ENCODE results near the gene ORAI2. TPM values are rescaled to one million over a fixed set of nuclear protein-coding genes. Genes with fewer than 3 reads are reported as not detected.
"Not testable (repeated sequence)": the region's sequence is repeated elsewhere in the genome, so short reads cannot be mapped to it uniquely, and the experiment has no call there.

ORAI2 gene
- polyA plus RNA-seq, 6 donors from 2014 or later = 236 to 340 (median 260) TPM

DNA sequence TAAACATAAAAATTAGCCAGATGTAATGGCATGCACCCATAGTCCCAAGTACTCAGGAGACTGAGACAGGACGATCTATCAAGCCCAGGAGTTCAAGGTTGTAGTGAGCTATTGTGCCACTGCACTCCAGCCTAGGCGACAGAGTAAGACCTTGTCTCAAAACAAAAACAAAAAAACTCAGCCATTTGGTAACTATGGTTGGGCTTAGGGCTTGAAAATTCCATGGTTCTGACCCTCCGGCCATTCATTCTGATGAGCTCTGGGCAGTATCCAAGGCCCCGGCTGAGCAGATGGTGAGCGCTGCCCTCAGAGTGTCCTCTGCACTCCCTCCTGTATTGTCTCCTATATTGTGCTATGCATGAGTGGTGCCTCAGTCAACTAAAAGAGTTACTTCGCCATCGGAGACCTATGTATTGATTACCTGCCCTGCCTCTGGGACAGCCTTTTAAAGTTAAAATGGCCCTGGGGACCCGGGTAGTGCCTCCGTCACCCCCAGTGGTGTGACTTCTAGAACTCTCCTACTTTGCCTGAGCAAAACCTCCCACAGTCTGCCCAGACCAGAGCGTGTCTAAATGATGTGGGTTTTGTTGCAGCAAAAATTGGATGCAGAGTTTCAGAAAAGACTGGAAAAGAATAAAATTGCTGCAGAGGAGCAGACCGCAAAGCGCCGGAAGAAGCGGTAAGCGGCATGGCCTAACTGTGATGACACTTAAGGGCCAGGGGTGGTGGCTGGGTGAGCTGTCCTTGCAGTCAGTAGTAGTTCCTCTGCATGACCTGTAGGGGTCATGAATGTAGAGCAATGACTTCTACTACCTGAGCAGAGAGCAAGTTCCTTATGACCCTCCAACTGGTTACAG lies 29.1 kb upstream of the ORAI2 start:
- Mint-ChIP-seq H3K4me3 (peak overlapping the region in 1 of 8 donors; percentile 42), H3K27me3 (no peaks in the 10 kb centered on the region), H3K9me3 (no peaks in the 10 kb centered on the region), H3K4me1 (peaks cover 19 to 38% (median 29%) of the 10 kb centered on the region in 3 donors), H3K27ac (peak overlapping the region in 4 of 6 donors; percentile 14 to 87 (median 46)), H3K36me3 (peaks cover 0 to 16% of the 10 kb centered on the region in 2 donors)
- ATAC-seq (ENCODE audit: low read depth in 2 of 2) = peak; percentile 71 to 80
- peak; percentile 73 for DNase-seq

DNA sequence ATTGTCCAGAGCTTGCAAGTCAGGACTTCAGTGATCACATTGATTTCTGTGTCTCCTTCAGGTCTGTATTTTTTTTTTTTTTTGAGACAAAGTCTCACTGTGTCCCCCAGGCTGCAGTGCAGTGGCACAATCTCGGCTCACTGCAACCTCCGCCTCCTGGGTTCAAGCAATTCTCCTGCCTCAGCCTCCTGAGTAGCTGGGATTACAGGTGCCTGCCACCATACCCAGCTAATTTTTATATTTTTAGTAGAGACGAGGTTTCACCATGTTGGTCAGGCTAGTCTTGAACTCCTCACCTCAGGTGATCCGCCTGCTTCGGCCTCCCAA lies 28.6 kb upstream of the ORAI2 start:
- Mint-ChIP-seq H3K4me1 (peaks cover 24 to 43% (median 35%) of the 10 kb centered on the region in 3 donors), H3K36me3 (peaks cover 2 to 20% of the 10 kb centered on the region in 2 donors)
- H3K9me3 Mint-ChIP-seq = not testable (repeated sequence)

DNA sequence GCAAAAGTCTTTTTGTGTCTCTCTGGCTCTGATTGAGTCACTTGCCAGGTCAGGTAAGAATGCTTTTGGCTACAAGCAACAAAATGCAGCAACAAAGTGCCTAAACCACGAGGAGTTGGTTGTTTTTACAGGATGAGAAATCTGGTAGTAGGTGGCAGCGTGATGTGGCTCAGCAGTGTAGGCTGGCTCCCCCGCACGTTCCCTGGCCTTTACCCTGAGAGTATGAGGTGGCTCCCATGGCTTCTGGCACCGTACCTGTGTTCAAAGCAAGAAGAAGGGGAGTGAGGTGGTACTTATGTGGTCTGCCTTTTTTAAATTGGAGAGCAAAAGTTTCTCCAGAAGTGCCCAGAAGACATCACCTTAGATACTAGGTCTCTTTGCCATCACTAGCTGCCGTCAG lies 25.5 kb upstream of the ORAI2 start:
- peaks cover 9 to 20% of the 10 kb centered on the region in 2 donors for H3K36me3 Mint-ChIP-seq
- ATAC-seq (ENCODE audit: low read depth in 2 of 2) (no peak), DNase-seq (no peak)
- peaks cover 23 to 67% (median 49%) of the 10 kb centered on the region in 3 donors for H3K4me1 Mint-ChIP-seq
- H3K27ac Mint-ChIP-seq = peak overlapping the region; percentile 84 to 97 (median 95)
- no peaks in the 10 kb centered on the region for H3K27me3 Mint-ChIP-seq
- peak overlapping the region in 7 of 8 donors; percentile 1 to 66 (median 19) for H3K4me3 Mint-ChIP-seq
- peaks cover 0 to 4% (median 2%) of the 10 kb centered on the region in 7 donors for H3K9me3 Mint-ChIP-seq

More for the DNA sequence above, 28.6 kb upstream of the ORAI2 start:
- H3K27ac Mint-ChIP-seq = peak overlapping the region in 2 of 6 donors; percentile 28 to 75
- H3K4me3 Mint-ChIP-seq; ATAC-seq (ENCODE audit: low read depth in 2 of 2); DNase-seq; H3K27me3 Mint-ChIP-seq: not testable (repeated sequence)

DNA sequence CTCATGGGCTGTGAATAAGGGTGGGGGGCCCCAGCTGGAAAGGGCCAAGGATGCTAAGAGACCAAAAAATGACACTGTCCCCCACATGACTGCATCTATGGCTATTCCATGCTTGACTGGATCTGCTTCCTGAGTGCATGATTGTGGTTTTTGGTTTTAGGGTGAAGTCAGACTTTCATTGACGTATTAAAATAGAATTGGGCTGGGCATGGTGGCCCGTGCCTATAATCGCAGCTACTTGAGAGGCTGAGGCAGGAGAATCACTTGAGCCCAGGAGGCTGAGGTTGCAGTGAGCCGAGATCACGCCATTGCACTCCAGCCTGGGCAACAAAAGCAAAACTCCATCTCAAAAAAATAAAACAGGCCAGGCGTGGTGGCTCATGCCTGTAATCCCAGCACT lies 24.8 kb upstream of the ORAI2 start:
- H3K4me1 Mint-ChIP-seq = peaks cover 23 to 69% (median 52%) of the 10 kb centered on the region in 3 donors
- H3K9me3 Mint-ChIP-seq, H3K27me3 Mint-ChIP-seq: not testable (repeated sequence)
- peak overlapping the region; percentile 1 to 66 (median 34) for H3K4me3 Mint-ChIP-seq
- DNase-seq (peak; percentile 75), ATAC-seq (ENCODE audit: low read depth in 2 of 2) (peak; percentile 79 to 86)
- H3K36me3 Mint-ChIP-seq = peaks cover 9 to 20% of the 10 kb centered on the region in 2 donors
- H3K27ac Mint-ChIP-seq = peak overlapping the region; percentile 84 to 97 (median 95)

DNA sequence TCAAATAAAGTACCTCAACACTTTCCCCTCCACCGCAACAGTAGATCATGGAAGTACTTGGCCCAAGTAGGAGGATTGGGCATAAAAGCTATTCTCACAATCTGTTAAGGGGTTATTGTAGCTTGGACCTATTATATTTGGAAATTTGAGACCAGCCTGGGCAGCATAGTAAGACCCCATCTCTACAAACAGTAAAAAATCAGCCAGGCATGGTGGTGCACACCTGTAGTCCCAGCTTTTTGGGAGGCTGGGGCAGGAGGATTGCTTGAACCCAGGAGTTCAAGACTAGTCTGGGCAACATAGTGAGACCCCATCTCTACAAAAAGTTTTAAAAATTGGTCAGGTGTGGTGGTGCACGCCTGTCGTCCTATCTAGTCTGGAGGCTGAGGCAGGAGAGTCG lies 24.0 kb upstream of the ORAI2 start:
- Mint-ChIP-seq H3K27me3 (no peaks in the 10 kb centered on the region), H3K4me1 (peaks cover 23 to 72% (median 48%) of the 10 kb centered on the region in 3 donors), H3K36me3 (peaks cover 9 to 20% of the 10 kb centered on the region in 2 donors), H3K4me3 (peak overlapping the region in 1 of 8 donors; percentile 61), H3K9me3 (peaks cover 0 to 4% (median 2%) of the 10 kb centered on the region in 7 donors), H3K27ac (peak overlapping the region in 5 of 6 donors; percentile 84 to 97 (median 95))
- DNase-seq = no peak
- ATAC-seq (ENCODE audit: low read depth in 2 of 2) = no peak

DNA sequence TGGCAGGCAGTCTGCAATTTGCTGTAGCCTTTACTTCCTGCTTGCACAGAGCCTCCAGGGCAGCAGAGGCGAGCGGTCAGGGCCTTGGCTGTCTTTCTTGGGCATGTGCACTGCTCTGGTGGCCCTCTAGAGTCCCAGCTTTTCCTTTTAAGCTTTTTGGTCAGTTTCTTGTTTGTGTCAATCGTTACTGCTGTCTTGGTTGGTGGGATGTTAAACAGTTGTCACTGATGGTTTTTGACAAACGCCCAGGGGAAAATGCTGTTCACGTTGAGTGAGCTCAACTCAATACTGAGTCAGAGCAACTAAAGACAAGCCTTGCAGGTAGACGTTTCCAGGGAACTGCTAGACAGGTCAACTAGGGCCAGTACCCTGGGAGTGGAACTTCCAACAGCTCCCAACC lies 23.3 kb upstream of the ORAI2 start:
- peaks cover 19 to 73% (median 47%) of the 10 kb centered on the region in 3 donors for H3K4me1 Mint-ChIP-seq
- H3K27me3 Mint-ChIP-seq = no peaks in the 10 kb centered on the region
- DNase-seq (no peak), ATAC-seq (ENCODE audit: low read depth in 2 of 2) (no peak)
- H3K4me3 Mint-ChIP-seq = peak overlapping the region in 3 of 8 donors; percentile 4 to 23 (median 20)
- H3K9me3 Mint-ChIP-seq = peaks cover 0 to 4% (median 2%) of the 10 kb centered on the region in 7 donors
- H3K36me3 Mint-ChIP-seq = peaks cover 9 to 20% of the 10 kb centered on the region in 2 donors
- H3K27ac Mint-ChIP-seq = peak overlapping the region in 3 of 6 donors; percentile 75 to 87 (median 86)

DNA sequence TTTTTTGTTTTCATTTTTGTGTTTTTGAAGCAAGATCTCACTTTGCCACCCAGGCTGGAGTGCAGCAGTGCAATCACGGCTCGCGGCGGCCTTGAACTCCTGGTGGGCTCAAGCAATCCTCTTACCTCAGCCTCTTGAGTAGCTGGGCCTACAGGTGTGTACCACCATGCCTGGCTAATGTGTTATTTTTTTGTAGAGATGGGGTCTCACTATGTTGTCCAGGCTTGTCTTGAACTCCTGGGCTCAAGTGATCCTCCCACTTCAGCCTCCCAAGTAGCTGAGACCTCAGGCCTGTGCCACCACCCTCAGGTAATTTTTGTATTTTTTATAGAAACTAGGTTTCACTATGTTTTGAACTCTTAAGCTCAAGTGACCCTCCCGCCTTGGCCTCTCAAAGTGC lies 22.5 kb upstream of the ORAI2 start:
- H3K27ac Mint-ChIP-seq = peak overlapping the region in 3 of 6 donors; percentile 19 to 58 (median 56)
- peaks cover 0 to 4% (median 2%) of the 10 kb centered on the region in 7 donors for H3K9me3 Mint-ChIP-seq
- no peaks in the 10 kb centered on the region for H3K27me3 Mint-ChIP-seq
- peaks cover 23 to 77% (median 55%) of the 10 kb centered on the region in 3 donors for H3K4me1 Mint-ChIP-seq
- peaks cover 9 to 20% of the 10 kb centered on the region in 2 donors for H3K36me3 Mint-ChIP-seq
- ATAC-seq (ENCODE audit: low read depth in 2 of 2) = no peak
- H3K4me3 Mint-ChIP-seq = no peak overlapping the region
- no peak for DNase-seq

DNA sequence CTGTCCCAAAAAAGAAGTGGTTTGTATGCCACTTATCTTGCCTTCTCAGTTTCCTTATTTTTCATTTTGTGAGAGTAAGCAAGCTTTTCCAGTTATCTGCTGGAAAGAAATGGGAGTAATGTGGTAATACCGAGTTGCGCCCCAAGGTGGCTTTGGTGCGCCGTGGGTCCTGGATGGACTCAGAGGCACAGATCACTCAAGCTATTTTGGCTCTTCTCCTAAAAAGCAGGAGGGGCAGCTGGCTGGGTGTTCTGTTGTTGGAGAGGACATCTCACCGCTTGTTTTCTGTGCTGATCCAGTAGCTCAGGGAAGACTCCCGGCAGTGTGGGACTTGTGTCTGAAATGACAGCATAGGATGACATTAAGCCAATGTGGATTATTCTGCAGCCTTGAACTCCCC lies 20.8 kb upstream of the ORAI2 start:
- H3K9me3 Mint-ChIP-seq = peaks cover 0 to 4% (median 2%) of the 10 kb centered on the region in 7 donors
- H3K27me3 Mint-ChIP-seq = no peaks in the 10 kb centered on the region
- peak overlapping the region in 1 of 8 donors; percentile 37 for H3K4me3 Mint-ChIP-seq
- DNase-seq (no peak), ATAC-seq (ENCODE audit: low read depth in 2 of 2) (no peak)
- H3K4me1 Mint-ChIP-seq = peaks cover 36 to 90% (median 66%) of the 10 kb centered on the region in 3 donors
- H3K27ac Mint-ChIP-seq = peak overlapping the region in 3 of 6 donors; percentile 32 to 74 (median 41)
- H3K36me3 Mint-ChIP-seq = peaks cover 9 to 19% of the 10 kb centered on the region in 2 donors

DNA sequence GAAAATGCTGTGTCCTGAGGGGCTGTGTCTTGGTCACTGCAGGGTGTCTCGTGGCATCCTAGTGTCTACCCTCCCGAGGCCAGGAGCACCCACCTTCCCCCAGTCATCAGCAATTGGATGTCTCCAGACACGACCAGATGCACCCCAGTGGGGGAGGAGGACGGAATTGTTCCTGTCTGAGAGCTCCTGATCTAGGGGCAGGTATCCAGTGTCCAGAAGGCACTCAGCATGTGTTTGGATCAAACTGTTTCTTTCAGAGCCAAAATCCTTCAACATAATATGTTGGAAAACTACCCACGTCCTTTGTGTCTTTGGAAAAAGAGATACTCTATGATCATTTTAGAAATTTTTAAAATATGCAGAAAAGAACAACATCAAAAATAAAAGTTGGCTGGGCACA lies 20.3 kb upstream of the ORAI2 start:
- H3K27ac Mint-ChIP-seq = peak overlapping the region in 4 of 6 donors; percentile 41 to 74 (median 67)
- no peak for DNase-seq
- ATAC-seq (ENCODE audit: low read depth in 2 of 2) = no peak
- no peaks in the 10 kb centered on the region for H3K27me3 Mint-ChIP-seq
- peaks cover 0 to 4% (median 2%) of the 10 kb centered on the region in 7 donors for H3K9me3 Mint-ChIP-seq
- H3K4me1 Mint-ChIP-seq = peaks cover 35 to 90% (median 66%) of the 10 kb centered on the region in 3 donors
- peak overlapping the region in 1 of 8 donors; percentile 16 for H3K4me3 Mint-ChIP-seq
- peaks cover 9 to 13% of the 10 kb centered on the region in 2 donors for H3K36me3 Mint-ChIP-seq

DNA sequence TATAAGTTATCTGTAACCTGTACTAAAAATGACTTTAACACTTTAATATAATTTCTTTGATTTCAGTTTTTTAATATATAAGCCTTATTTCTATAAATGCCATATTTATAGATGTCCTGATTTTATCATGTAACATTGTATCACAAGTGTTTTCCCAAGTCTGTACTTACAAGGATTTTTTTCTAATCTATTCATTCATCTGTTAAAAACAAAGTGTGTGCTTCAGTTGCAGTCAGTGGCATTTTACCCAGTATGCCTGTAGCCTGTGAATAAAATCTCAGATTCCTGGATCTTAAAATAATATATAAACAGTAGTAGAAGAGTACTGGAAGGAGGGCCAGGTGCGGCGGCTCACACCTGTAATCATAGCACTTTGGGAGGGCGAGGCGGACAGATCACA lies 19.8 kb upstream of the ORAI2 start:
- DNase-seq (no peak), ATAC-seq (ENCODE audit: low read depth in 2 of 2) (no peak)
- no peak overlapping the region for H3K4me3 Mint-ChIP-seq
- peaks cover 34 to 90% (median 66%) of the 10 kb centered on the region in 3 donors for H3K4me1 Mint-ChIP-seq
- peak overlapping the region; percentile 12 to 92 (median 54) for H3K27ac Mint-ChIP-seq
- peaks cover 0 to 4% (median 2%) of the 10 kb centered on the region in 7 donors for H3K9me3 Mint-ChIP-seq
- peaks cover 9 to 16% of the 10 kb centered on the region in 2 donors for H3K36me3 Mint-ChIP-seq
- no peaks in the 10 kb centered on the region for H3K27me3 Mint-ChIP-seq

DNA sequence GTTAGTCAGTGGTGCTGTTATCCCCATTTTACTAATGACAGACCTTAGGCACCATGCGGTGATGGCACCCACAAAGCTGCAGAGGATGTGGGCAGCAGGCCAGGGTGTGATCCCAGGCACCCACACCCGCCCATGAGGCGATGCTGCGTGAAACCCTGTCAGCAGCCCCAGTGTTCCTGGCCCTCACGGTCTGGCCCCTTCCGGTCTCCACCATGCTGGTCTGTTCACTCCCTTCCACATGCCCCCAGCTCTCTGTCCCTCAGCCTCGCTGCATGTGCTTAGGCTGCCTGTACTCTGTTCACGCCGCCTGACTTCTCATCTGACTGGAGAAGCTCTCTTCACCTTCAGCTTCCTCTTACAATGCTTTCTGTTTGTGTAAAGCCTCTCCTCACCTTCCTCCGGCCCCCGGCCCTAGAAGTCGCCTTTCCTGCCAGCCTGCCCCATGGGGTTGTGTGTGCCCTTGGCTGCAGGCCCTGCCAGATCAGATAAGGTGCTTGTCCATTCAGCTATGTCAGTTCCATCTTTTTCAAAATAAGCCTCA lies 17.6 kb upstream of the ORAI2 start:
- DNase-seq (peak; percentile 63), ATAC-seq (ENCODE audit: low read depth in 2 of 2) (peak; percentile 78 to 82)
- peaks cover 0 to 5% of the 10 kb centered on the region in 2 donors for H3K36me3 Mint-ChIP-seq
- H3K4me3 Mint-ChIP-seq = peak overlapping the region; percentile 64 to 90 (median 84)
- H3K9me3 Mint-ChIP-seq = no peaks in the 10 kb centered on the region
- H3K27ac Mint-ChIP-seq = peak overlapping the region; percentile 92 to 98 (median 96)
- no peaks in the 10 kb centered on the region for H3K27me3 Mint-ChIP-seq
- H3K4me1 Mint-ChIP-seq = peaks cover 40 to 91% (median 67%) of the 10 kb centered on the region in 3 donors

DNA sequence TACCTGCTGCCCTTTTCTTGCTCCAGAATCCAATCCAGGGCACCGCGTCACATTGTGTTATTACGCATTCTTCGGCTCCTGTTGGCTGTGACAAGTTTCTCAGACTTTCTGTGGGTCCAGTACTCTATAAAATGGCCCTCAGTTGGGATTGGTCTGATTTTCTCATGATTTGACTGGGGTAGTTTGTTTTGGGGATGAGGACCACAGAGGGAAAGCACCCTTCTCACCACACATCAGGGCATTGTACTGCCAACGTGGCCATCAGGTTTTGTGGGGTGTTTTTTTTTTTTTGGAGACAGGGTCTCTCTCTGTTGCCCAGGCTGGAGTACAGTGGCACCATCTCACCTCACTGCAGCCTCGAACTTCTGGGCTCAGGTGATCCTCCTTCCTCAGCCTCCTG lies 17.0 kb upstream of the ORAI2 start:
- DNase-seq = no peak
- H3K27ac Mint-ChIP-seq = peak overlapping the region; percentile 92 to 98 (median 96)
- H3K4me3 Mint-ChIP-seq = peak overlapping the region; percentile 64 to 90 (median 84)
- H3K27me3 Mint-ChIP-seq = no peaks in the 10 kb centered on the region
- H3K4me1 Mint-ChIP-seq = peaks cover 44 to 95% (median 72%) of the 10 kb centered on the region in 3 donors
- H3K36me3 Mint-ChIP-seq = peaks cover 0 to 5% of the 10 kb centered on the region in 2 donors
- no peak for ATAC-seq (ENCODE audit: low read depth in 2 of 2)
- no peaks in the 10 kb centered on the region for H3K9me3 Mint-ChIP-seq

DNA sequence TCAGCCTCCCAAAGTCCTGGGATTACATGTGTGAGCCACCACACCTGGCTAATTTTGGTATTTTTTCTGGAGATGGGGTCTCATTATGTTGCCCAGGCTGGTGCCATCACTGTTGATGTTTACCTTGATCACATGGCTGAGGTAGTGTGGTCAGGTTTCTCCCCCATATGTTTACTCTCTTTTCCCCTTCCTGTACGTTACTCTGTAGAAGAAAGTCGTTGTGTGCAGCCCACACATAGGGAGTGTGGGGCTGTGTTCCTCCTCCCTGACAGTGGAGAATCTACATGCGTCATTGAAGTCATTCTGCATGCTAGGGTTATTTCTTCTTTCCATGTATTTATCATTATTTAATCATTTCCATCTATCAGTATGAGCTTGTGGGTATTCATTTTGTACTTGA lies 16.3 kb upstream of the ORAI2 start:
- ATAC-seq (ENCODE audit: low read depth in 2 of 2) (peak; percentile 25 to 32), DNase-seq (no peak)
- peak overlapping the region; percentile 5 to 90 (median 75) for H3K4me3 Mint-ChIP-seq
- H3K36me3 Mint-ChIP-seq = peaks cover 0 to 5% of the 10 kb centered on the region in 2 donors
- H3K9me3 Mint-ChIP-seq = no peaks in the 10 kb centered on the region
- peaks cover 44 to 93% (median 66%) of the 10 kb centered on the region in 3 donors for H3K4me1 Mint-ChIP-seq
- no peaks in the 10 kb centered on the region for H3K27me3 Mint-ChIP-seq
- peak overlapping the region; percentile 92 to 98 (median 96) for H3K27ac Mint-ChIP-seq

All from naive B cell (primary cell).